ENCODE results near the gene GPC5.
"Not testable (repeated sequence)": the region's sequence is repeated elsewhere in the genome, so short reads cannot be mapped to it uniquely, and the experiment has no call there.

Gene GPC5

GRCh38 chr13:91369441-91369831 is 29.0 kb upstream of the GPC5 start:
- FAIRE-seq: no peak

- no peak for FAIRE-seq
Observed at GRCh38 chr13:91370501-91370900, 27.9 kb upstream of the GPC5 start.

- no peak for FAIRE-seq
Observed at GRCh38 chr13:91372911-91373310, 25.5 kb upstream of the GPC5 start.

GRCh38 chr13:91375116-91375729 is 23.2 kb upstream of the GPC5 start:
- FAIRE-seq: no peak

- FAIRE-seq: peak; percentile 56
Observed at GRCh38 chr13:91381371-91381770, 17.1 kb upstream of the GPC5 start.

- no peak for FAIRE-seq
Observed at GRCh38 chr13:91383836-91384235, 14.6 kb upstream of the GPC5 start.

GRCh38 chr13:91384896-91385295 is 13.5 kb upstream of the GPC5 start:
- FAIRE-seq: no peak

GRCh38 chr13:91389186-91389585 is 9.2 kb upstream of the GPC5 start:
- FAIRE-seq: no peak

- no peak for FAIRE-seq
Observed at GRCh38 chr13:91397595-91397994, 826 bp upstream of the GPC5 start.

- FAIRE-seq: no peak
Observed at GRCh38 chr13:91399189-91400062, 1.0 kb downstream of the GPC5 start.

GRCh38 chr13:91400063-91400399 is 1.6 kb downstream of the GPC5 start:
- FAIRE-seq: no peak

- no peak for FAIRE-seq
Observed at GRCh38 chr13:91400671-91401070, 2.2 kb downstream of the GPC5 start.

- no peak for FAIRE-seq
Observed at GRCh38 chr13:91401920-91402319, 3.5 kb downstream of the GPC5 start.

- no peak for FAIRE-seq
Observed at GRCh38 chr13:91405240-91405639, 6.8 kb downstream of the GPC5 start.

- FAIRE-seq: no peak
Observed at GRCh38 chr13:91406619-91407018, 8.2 kb downstream of the GPC5 start.

- no peak for FAIRE-seq
Observed at GRCh38 chr13:91408971-91409370, 10.6 kb downstream of the GPC5 start.

GRCh38 chr13:91416579-91416978 is 18.2 kb downstream of the GPC5 start:
- FAIRE-seq: not testable (repeated sequence)

GRCh38 chr13:91417660-91418325 is 19.4 kb downstream of the GPC5 start:
- FAIRE-seq: no peak

GRCh38 chr13:91426913-91427312 is 28.5 kb downstream of the GPC5 start:
- no peak for FAIRE-seq

GRCh38 chr13:91438674-91439073 is 40.3 kb downstream of the GPC5 start:
- not testable (repeated sequence) for FAIRE-seq

GRCh38 chr13:91450913-91451312 is 52.5 kb downstream of the GPC5 start:
- no peak for FAIRE-seq

GRCh38 chr13:91454666-91455065 is 56.2 kb downstream of the GPC5 start:
- FAIRE-seq: no peak

- FAIRE-seq: no peak
Observed at GRCh38 chr13:91456837-91457236, 58.4 kb downstream of the GPC5 start.

GRCh38 chr13:91459485-91459884 is 61.1 kb downstream of the GPC5 start:
- no peak for FAIRE-seq
